HL-60 (cell line): ENCODE data around the gene ENOX2.

ENCODE experiments used
- DNase-seq, 2 experiments: peaks; one replicate each; pipeline ENCODE4 v3.0.0-alpha.2; 2010 to 2020; ENCODE audit warnings: low read depth in 1 of 2, low spot score in 1 of 2
- H3K27ac ChIP-seq: fragments of 250-450 bp; sonication (Bioruptor Pico); replicated peaks from 2 replicates; pipeline ENCODE4 v1.5.1; 2020; ENCODE audit warnings: mild to moderate bottlenecking, moderate library complexity
- H3K27me3 ChIP-seq: fragments of 250-450 bp; sonication (Bioruptor Pico); 2 replicates; pipeline ENCODE4 v1.5.1; 2021; ENCODE audit warnings: mild to moderate bottlenecking, moderate library complexity; ENCODE audit not compliant: insufficient read depth, poor library complexity, severe bottlenecking
- H3K4me3 ChIP-seq: replicated peaks from 2 replicates; pipeline ENCODE4 v1.5.1; 2011; ENCODE audit warnings: mild to moderate bottlenecking, control low read depth, low read length; ENCODE audit not compliant: insufficient read depth
- GABPA ChIP-seq: IDR thresholded peaks from 2 replicates; pipeline ENCODE4 v1.6.1; 2012; ENCODE audit warnings: low read depth
- POLR2AphosphoS5 ChIP-seq: IDR thresholded peaks from 2 replicates; pipeline ENCODE4 v1.6.1; 2012; ENCODE audit warnings: low read depth
- REST ChIP-seq: IDR thresholded peaks from 2 replicates; pipeline ENCODE4 v1.6.1; 2012; ENCODE audit warnings: low read depth; ENCODE audit not compliant: insufficient replicate concordance
- SPI1 ChIP-seq: IDR thresholded peaks from 2 replicates; pipeline ENCODE4 v1.6.1; 2012; ENCODE audit warnings: low read depth, mild to moderate bottlenecking, borderline replicate concordance
- TF ChIP-seq, protein P1 (sequence below): IDR thresholded peaks from one replicate; pipeline ENCODE4 v1.5.1; 2011; ENCODE audit warnings: low read length, control low read depth, inconsistent platforms; ENCODE audit not compliant: insufficient read depth

ENOX2 gene

GRCh38 chrX:130896026-130896425 is 7.0 kb downstream of the ENOX2 start:
- no peak overlapping the region for H3K4me3 ChIP-seq
- no peak for DNase-seq
- H3K27ac ChIP-seq, result no peak overlapping the region
- TF ChIP-seq SPI1, result no peak
- no peak for TF ChIP-seq POLR2AphosphoS5
- TF ChIP-seq REST, result no peak
- TF ChIP-seq GABPA, result no peak
- TF ChIP-seq, protein P1, sequence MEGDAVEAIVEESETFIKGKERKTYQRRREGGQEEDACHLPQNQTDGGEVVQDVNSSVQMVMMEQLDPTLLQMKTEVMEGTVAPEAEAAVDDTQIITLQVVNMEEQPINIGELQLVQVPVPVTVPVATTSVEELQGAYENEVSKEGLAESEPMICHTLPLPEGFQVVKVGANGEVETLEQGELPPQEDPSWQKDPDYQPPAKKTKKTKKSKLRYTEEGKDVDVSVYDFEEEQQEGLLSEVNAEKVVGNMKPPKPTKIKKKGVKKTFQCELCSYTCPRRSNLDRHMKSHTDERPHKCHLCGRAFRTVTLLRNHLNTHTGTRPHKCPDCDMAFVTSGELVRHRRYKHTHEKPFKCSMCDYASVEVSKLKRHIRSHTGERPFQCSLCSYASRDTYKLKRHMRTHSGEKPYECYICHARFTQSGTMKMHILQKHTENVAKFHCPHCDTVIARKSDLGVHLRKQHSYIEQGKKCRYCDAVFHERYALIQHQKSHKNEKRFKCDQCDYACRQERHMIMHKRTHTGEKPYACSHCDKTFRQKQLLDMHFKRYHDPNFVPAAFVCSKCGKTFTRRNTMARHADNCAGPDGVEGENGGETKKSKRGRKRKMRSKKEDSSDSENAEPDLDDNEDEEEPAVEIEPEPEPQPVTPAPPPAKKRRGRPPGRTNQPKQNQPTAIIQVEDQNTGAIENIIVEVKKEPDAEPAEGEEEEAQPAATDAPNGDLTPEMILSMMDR, result no peak
- no peaks in the 10 kb centered on the region for H3K27me3 ChIP-seq

- Histone ChIP-seq H3K27ac (no peak overlapping the region), H3K27me3 (no peaks in the 10 kb centered on the region), H3K4me3 (no peak overlapping the region)
- TF ChIP-seq POLR2AphosphoS5 (no peak), GABPA (no peak), SPI1 (no peak), REST (no peak)
- TF ChIP-seq, protein P1, result no peak
- DNase-seq, result no peak
These were observed 7.7 kb downstream of the ENOX2 start for GRCh38 chrX:130895299-130895698.

DNA sequence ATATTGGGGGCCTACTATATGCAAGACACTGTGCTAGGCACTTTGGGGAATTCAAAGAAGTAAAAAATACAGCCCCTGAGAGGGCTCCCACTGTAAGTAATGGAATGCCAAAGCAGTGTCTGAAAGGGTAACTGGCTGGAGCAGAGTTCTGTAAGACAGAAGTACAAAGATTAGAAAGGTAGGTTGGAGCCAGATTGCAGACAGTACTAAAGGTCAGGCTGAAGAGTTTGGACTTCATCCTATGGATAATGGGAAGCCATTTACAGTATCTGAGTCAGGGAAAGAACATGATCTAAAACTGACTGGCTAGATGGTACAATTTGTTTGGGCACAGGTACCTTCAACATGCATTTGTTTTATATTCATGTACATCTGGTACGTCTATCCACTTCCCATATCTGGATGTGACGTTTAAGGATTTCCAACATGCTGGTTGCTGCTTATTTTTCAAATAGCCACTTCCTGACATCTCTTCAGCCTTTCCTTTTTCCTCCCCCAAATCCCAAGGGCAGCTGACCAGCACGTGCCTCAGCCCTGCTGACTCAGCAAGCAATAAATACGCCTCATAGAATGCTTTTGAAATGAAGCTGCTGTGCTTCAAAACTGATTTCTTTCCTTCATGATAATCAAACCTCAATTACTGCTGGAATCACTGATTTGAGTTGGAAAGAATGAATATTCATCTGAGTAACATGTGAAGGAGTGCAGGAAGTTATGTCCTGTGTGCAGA is 9.5 kb downstream of the ENOX2 start:
- H3K4me3 ChIP-seq, result no peak overlapping the region
- no peak for DNase-seq
- H3K27me3 ChIP-seq, result no peaks in the 10 kb centered on the region
- H3K27ac ChIP-seq, result no peak overlapping the region
- no peak for TF ChIP-seq GABPA
- TF ChIP-seq, protein P1, result no peak
- TF ChIP-seq REST, result no peak
- no peak for TF ChIP-seq SPI1
- no peak for TF ChIP-seq POLR2AphosphoS5
